HUES64 (cell line): ENCODE measurements around the gene CRLF3.
"Not testable (repeated sequence)": the region's sequence is repeated elsewhere in the genome, so short reads cannot be mapped to it uniquely, and the experiment has no call there.

Source experiments
- H3K27ac ChIP-seq: 2 replicates; pipeline ENCODE4 v1.7.0; 2013; ENCODE audit warnings: low read depth, low read length, inconsistent platforms
- H3K27me3 ChIP-seq: 2 replicates; pipeline ENCODE4 v1.6.1; 2013; ENCODE audit warnings: mild to moderate bottlenecking, low read length; ENCODE audit not compliant: insufficient read depth
- H3K36me3 ChIP-seq: 2 replicates; pipeline ENCODE4 v1.6.1; 2013; ENCODE audit warnings: mild to moderate bottlenecking, low read length; ENCODE audit not compliant: insufficient read depth
- H3K4me1 ChIP-seq: 2 replicates; pipeline ENCODE4 v1.6.1; 2013; ENCODE audit warnings: mild to moderate bottlenecking, low read length, moderate library complexity; ENCODE audit not compliant: insufficient read depth
- H3K4me3 ChIP-seq: 2 replicates; pipeline ENCODE4 v1.5.1; 2013; ENCODE audit warnings: mild to moderate bottlenecking, low read length, moderate library complexity
- H3K9ac ChIP-seq: 2 replicates; pipeline ENCODE4 v1.6.1; 2013; ENCODE audit warnings: mild to moderate bottlenecking, low read depth, low read length
- H3K9me3 ChIP-seq: 2 replicates; pipeline ENCODE4 v1.6.1; 2013; ENCODE audit warnings: low read depth, low read length; ENCODE audit not compliant: insufficient read depth
- WGBS: fragments of 150-250, 120-280 bp; methylation state at CpG from one replicate; pipeline ENCODE4 v1.1.7; 2013; ENCODE audit warnings: missing lambda C conversion rate; 5-methylcytosine and 5-hydroxymethylcytosine counted together

CRLF3 gene

GRCh38 chr17:30782206-30782605, 42.3 kb downstream of the CRLF3 start:
- WGBS, result 100% methylated on average over 2 of the region's 2 CpGs
- Histone ChIP-seq H3K9me3 (no peaks in the 10 kb centered on the region), H3K27me3 (no peaks in the 10 kb centered on the region), H3K4me1 (no peaks in the 10 kb centered on the region), H3K36me3 (peaks cover 77% of the 10 kb centered on the region), H3K9ac (no peak overlapping the region), H3K27ac (no peak overlapping the region), H3K4me3 (no peak overlapping the region)

- Histone ChIP-seq H3K9me3 (no peaks in the 10 kb centered on the region), H3K4me1 (no peaks in the 10 kb centered on the region), H3K4me3 (no peak overlapping the region), H3K9ac (no peak overlapping the region), H3K36me3 (peaks cover 78% of the 10 kb centered on the region), H3K27me3 (no peaks in the 10 kb centered on the region), H3K27ac (no peak overlapping the region)
- WGBS, result 95% methylated on average over 6 of the region's 6 CpGs
Measured at GRCh38 chr17:30780343-30780742, 44.1 kb downstream of the CRLF3 start.

- not testable (repeated sequence) for H3K27me3 ChIP-seq, H3K9ac ChIP-seq, H3K27ac ChIP-seq, H3K9me3 ChIP-seq, H3K4me1 ChIP-seq, H3K4me3 ChIP-seq
- WGBS, result 96% methylated on average over 3 of the region's 3 CpGs
- H3K36me3 ChIP-seq, result peaks cover 81% of the 10 kb centered on the region
Measured at GRCh38 chr17:30768771-30769170, 55.7 kb downstream of the CRLF3 start.

DNA sequence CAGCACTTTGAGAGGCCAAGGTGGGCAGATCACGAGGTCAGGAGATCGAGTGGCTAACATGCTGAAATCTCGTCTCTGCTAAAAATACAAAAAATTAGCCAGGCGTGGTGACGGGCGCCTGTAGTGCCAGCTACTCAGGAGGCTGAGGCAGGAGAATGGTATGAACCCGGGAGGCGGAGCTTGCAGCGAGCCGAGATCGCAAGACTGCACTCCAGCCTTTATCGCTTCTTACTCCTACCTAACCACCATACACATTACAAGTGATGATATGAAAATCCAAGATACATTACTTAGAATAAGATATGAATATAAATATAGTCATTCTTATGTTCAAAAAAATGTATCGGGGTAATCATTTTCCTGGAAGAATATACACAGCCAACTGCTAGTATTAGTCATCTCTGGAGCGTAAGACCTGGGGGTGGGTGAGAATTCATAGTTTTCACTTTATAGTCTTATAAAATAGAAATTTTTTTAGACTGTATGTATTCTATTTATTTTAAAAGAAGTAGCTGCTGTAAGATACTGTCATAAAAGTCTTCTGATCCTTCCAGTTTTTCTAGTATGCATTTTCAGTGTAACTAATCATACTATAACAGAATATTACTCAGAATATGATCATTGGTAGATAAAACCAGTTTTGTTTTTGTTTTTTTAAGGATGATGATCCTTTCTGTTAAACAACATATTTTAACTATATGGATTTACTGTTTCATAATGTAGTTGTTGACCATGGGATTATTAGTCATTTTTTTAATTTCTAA, 56.7 kb downstream of the CRLF3 start:
- H3K27me3 ChIP-seq, H3K9ac ChIP-seq, H3K4me3 ChIP-seq, H3K9me3 ChIP-seq, H3K4me1 ChIP-seq, H3K27ac ChIP-seq: not testable (repeated sequence)
- H3K36me3 ChIP-seq, result peaks cover 80% of the 10 kb centered on the region
- 94% methylated on average over 11 of the region's 14 CpGs for WGBS

GRCh38 chr17:30761060-30761459, 63.4 kb downstream of the CRLF3 start:
- Histone ChIP-seq H3K9me3 (no peaks in the 10 kb centered on the region), H3K27ac (no peak overlapping the region), H3K4me1 (no peaks in the 10 kb centered on the region), H3K4me3 (no peak overlapping the region), H3K36me3 (peaks cover 83% of the 10 kb centered on the region), H3K27me3 (no peaks in the 10 kb centered on the region), H3K9ac (no peak overlapping the region)

GRCh38 chr17:30753291-30753690, 71.2 kb downstream of the CRLF3 start:
- WGBS, result 95% methylated on average over 10 of the region's 10 CpGs
- H3K4me3 ChIP-seq, H3K27me3 ChIP-seq, H3K27ac ChIP-seq, H3K9ac ChIP-seq, H3K9me3 ChIP-seq, H3K4me1 ChIP-seq: not testable (repeated sequence)
- peaks cover 87% of the 10 kb centered on the region for H3K36me3 ChIP-seq

- H3K4me1 ChIP-seq, H3K27me3 ChIP-seq, H3K27ac ChIP-seq, H3K4me3 ChIP-seq, H3K9me3 ChIP-seq, H3K9ac ChIP-seq: not testable (repeated sequence)
- 94% methylated on average over 11 of the region's 11 CpGs for WGBS
- peaks cover 86% of the 10 kb centered on the region for H3K36me3 ChIP-seq
Measured at GRCh38 chr17:30750982-30751381, 73.5 kb downstream of the CRLF3 start.

- WGBS, result 94% methylated on average over 4 of the region's 4 CpGs
- not testable (repeated sequence) for H3K9me3 ChIP-seq, H3K27me3 ChIP-seq, H3K27ac ChIP-seq, H3K9ac ChIP-seq, H3K4me1 ChIP-seq, H3K4me3 ChIP-seq
- peaks cover 88% of the 10 kb centered on the region for H3K36me3 ChIP-seq
Measured at GRCh38 chr17:30747621-30748020, 76.9 kb downstream of the CRLF3 start.

DNA sequence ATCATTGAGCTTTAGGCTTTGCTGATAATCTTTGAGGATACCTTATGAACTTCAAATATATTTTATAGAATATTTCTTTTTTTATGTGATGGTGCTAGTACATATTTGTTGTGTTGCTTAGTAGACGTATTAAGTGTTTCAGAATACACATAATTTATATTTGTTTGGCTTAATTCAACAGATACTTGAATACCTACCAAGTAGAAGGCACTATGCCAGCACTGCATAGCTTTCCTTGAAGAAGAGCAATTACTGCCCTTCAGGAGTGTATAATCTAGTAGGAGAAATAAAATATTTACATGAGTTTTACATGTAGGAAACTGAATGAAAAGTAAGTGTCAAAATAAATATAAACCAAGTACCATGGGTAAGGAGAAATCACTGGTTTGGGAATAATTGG, 81.8 kb downstream of the CRLF3 start:
- H3K9ac ChIP-seq, H3K9me3 ChIP-seq, H3K4me3 ChIP-seq, H3K4me1 ChIP-seq, H3K27ac ChIP-seq, H3K27me3 ChIP-seq: not testable (repeated sequence)
- no CpG with 5 or more reads among the region's 1 CpG for WGBS
- H3K36me3 ChIP-seq, result peaks cover 72% of the 10 kb centered on the region

DNA sequence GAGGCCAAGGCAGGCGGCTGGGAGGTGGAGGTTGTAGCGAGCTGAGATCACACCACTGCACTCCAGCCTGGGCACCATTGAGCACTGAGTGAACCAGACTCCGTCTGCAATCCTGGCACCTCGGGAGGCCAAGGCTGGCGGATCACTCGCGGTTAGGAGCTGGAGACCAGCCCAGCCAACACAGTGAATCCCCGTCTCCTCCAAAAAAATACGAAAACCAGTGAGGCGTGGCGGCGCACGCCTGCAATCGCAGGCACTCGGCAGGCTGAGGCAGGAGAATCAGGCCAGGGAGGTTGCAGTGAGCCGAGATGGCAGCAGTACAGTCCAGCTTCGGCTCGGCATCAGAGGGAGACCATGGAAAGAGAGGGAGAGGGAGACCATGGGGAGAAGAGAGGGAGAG, 88.1 kb downstream of the CRLF3 start:
- WGBS, result 96% methylated on average over 18 of the region's 18 CpGs
- H3K4me3 ChIP-seq, H3K27ac ChIP-seq, H3K27me3 ChIP-seq, H3K9ac ChIP-seq, H3K4me1 ChIP-seq, H3K9me3 ChIP-seq: not testable (repeated sequence)
- peaks cover 35% of the 10 kb centered on the region for H3K36me3 ChIP-seq

DNA sequence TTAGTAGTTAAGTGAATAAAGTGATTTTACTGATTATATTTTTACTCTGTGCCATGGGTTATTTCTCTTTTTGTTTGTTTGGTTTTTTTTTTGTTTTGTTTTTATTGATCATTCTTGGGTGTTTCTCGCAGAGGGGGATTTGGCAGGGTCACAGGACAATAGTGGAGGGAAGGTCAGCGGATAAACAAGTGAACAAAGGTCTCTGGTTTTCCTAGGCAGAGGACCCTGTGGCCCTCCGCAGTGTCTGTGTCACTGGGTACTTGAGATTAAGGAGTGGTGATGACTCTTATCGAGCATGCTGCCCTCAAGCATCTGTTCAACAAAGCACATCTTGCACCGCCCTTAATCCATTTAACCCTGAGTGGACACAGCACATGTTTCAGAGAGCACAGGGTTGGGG, 88.8 kb downstream of the CRLF3 start:
- not testable (repeated sequence) for H3K4me1 ChIP-seq, H3K9ac ChIP-seq, H3K9me3 ChIP-seq, H3K27ac ChIP-seq, H3K4me3 ChIP-seq, H3K27me3 ChIP-seq
- 93% methylated on average over 3 of the region's 5 CpGs for whole genome bisulfite sequencing
- H3K36me3 ChIP-seq, result peaks cover 32% of the 10 kb centered on the region

DNA sequence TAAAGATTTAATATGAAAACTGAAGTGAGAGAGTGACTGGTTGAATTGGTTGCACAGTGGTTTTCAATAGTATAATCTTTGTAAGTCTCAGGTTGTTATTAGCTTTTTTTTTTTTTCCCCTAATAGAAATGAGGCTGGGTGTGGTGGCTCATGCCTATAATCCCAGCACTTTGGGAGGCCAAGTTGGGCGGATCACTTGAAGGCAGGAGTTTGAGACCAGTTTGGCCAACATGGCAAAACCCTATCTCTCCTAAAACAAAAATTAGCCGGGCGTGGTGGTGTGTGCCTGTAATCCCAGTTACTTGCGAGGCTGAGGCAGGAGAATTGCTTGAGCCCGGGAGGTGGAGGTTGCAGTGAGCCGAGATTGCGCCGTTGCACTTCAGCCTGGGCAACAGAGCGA, 89.3 kb downstream of the CRLF3 start:
- not testable (repeated sequence) for H3K4me3 ChIP-seq, H3K27ac ChIP-seq, H3K27me3 ChIP-seq, H3K9ac ChIP-seq, H3K4me1 ChIP-seq, H3K9me3 ChIP-seq
- H3K36me3 ChIP-seq, result peaks cover 28% of the 10 kb centered on the region
- 97% methylated on average over 5 of the region's 9 CpGs for WGBS
